K562 (cell line): ENCODE results near the gene BLM. TPM values are rescaled to one million over a fixed set of nuclear protein-coding genes. Genes with fewer than 3 reads are reported as not detected.

ENCODE experiments used
- ATAC-seq: fragments of 200-7000 bp; cut with Tn5 transposase; 3 replicates; pipeline ENCODE4 v1.9.1; 2020; ENCODE audit warnings: moderate library complexity
- BruUV-seq: library from RNA; stranded (reverse); fragments of 400-500 nt; replicated peaks from 2 replicates; lab custom pipeline; 2021; lab: Mats Ljungman, UMichigan
- CTCF ChIA-PET: fragments of 300-600 bp; formaldehyde crosslinking; extraction: SDS; loops from one replicate; lab custom pipeline; 2021; ENCODE audit warnings: low intra/inter-chr PET ratio; lab: Yijun Ruan, JAX
- POLR2A ChIA-PET: fragments of 300-600, 350-650 bp; sonication (Branson Sonifier 250); formaldehyde crosslinking; extraction: SDS; loops from one replicate; lab custom pipeline; 2021; ENCODE audit warnings: antibody characterized with exemption, inconsistent platforms; lab: Yijun Ruan, JAX
- DNase-seq, 4 experiments: peaks; one replicate each; pipeline versions ENCODE4 v3.0.0 to v3.0.0-alpha.2; 2011 to 2018; ENCODE audit warnings: low spot score in 3 of 4, mixed read lengths in 3 of 4; ENCODE audit errors: extremely low read depth in 1 of 4
- FAIRE-seq: peaks from 2 replicates; lab custom pipeline; 2011; peaks lifted over from hg19 to GRCh38; lab: Jason Lieb, UNC
- H2AFZ ChIP-seq: 2 replicates; pipeline ENCODE4 v1.6.0; 2011; ENCODE audit warnings: low read depth, low read length, control low read depth, inconsistent platforms
- H3K27ac ChIP-seq: fragments of 200-600 bp; 3 replicates; pipeline ENCODE4 v1.8.0; 2011; ENCODE audit warnings: low read depth, mild to moderate bottlenecking, control low read depth, inconsistent platforms, low read length, moderate library complexity, mixed read lengths; ENCODE audit errors: extremely low read depth
- H3K27me3 ChIP-seq, 2 experiments: fragments of 300-600 bp in 1 of 2; 2 replicates in 1 of 2; 3 replicates in 1 of 2; pipeline versions ENCODE4 v1.6.0 to v1.8.0; 2011; ENCODE audit warnings: inconsistent platforms in 2 of 2, low read length in 2 of 2, mild to moderate bottlenecking in 1 of 2, mixed read lengths in 1 of 2, moderate library complexity in 1 of 2; ENCODE audit not compliant: control insufficient read depth in 2 of 2, insufficient read depth in 2 of 2
- H3K36me3 ChIP-seq: fragments of 300-600 bp; 3 replicates; pipeline ENCODE4 v1.8.0; 2011; ENCODE audit warnings: mild to moderate bottlenecking, low read length, inconsistent platforms; ENCODE audit not compliant: control insufficient read depth, insufficient read depth
- H3K4me1 ChIP-seq, 2 experiments: fragments of 200-600 bp in 1 of 2; replicated peaks in 1 of 2; 2 replicates in 1 of 2; 3 replicates in 1 of 2; pipeline versions ENCODE4 v1.5.1 to v1.8.0; 2011; ENCODE audit warnings: inconsistent platforms in 2 of 2, low read length in 2 of 2, mild to moderate bottlenecking in 1 of 2, mixed read lengths in 1 of 2, moderate library complexity in 1 of 2; ENCODE audit not compliant: control insufficient read depth in 2 of 2, insufficient read depth in 2 of 2
- H3K4me2 ChIP-seq: 2 replicates; pipeline ENCODE4 v1.6.1; 2011; ENCODE audit warnings: low read length, control low read depth, inconsistent platforms, mixed read lengths; ENCODE audit not compliant: insufficient read depth
- H3K4me3 ChIP-seq: fragments of 200-600 bp; sonication (generic), shearing (Covaris generic); 2 replicates; pipeline ENCODE4 v1.5.1; 2016; ENCODE audit warnings: control low read depth, inconsistent platforms
- H3K79me2 ChIP-seq: fragments of 200-600 bp; 3 replicates; pipeline ENCODE4 v1.8.0; 2011; ENCODE audit warnings: low read length, inconsistent platforms; ENCODE audit not compliant: control insufficient read depth, insufficient read depth
- H3K9ac ChIP-seq, 2 experiments: 2 replicates each; pipeline versions ENCODE4 v1.6.0 to v1.6.1; 2011; ENCODE audit warnings: low read depth in 2 of 2, low read length in 2 of 2, control low read depth in 1 of 2, inconsistent platforms in 1 of 2, mild to moderate bottlenecking in 1 of 2, mixed read lengths in 1 of 2; ENCODE audit not compliant: insufficient read depth in 1 of 2
- H3K9me1 ChIP-seq: one replicate; pipeline ENCODE4 v1.6.0; 2011; ENCODE audit warnings: inconsistent platforms, mild to moderate bottlenecking, low read length, moderate library complexity; ENCODE audit not compliant: control insufficient read depth, insufficient read depth
- H3K9me3 ChIP-seq: replicated peaks from 2 replicates; pipeline ENCODE4 v1.5.1; 2011; ENCODE audit warnings: low read depth, low read length, inconsistent platforms; ENCODE audit not compliant: control insufficient read depth, insufficient read depth
- H4K20me1 ChIP-seq: replicated peaks from 2 replicates; pipeline ENCODE4 v1.6.1; 2011; ENCODE audit warnings: low read length, inconsistent platforms, mixed read lengths; ENCODE audit not compliant: control insufficient read depth, insufficient read depth
- CHCHD3 ChIP-seq: fragments of 250-450 bp; sonication (Bioruptor Pico); IDR thresholded peaks from 2 replicates; pipeline ENCODE4 v2.1.2; 2022; ENCODE audit warnings: mild to moderate bottlenecking
- DIDO1 ChIP-seq: fragments of 450-650 bp; IDR thresholded peaks from 2 replicates; pipeline ENCODE4 v1.6.1; 2016; ENCODE audit warnings: low read depth, missing biosample characterization, missing genetic modification characterization
- ESRRA ChIP-seq: fragments of 450-650 bp; IDR thresholded peaks from 2 replicates; pipeline ENCODE4 v1.6.1; 2014; ENCODE audit warnings: low read depth, mild to moderate bottlenecking, moderate library complexity, borderline replicate concordance
- GATAD2A ChIP-seq: fragments of 450-650 bp; IDR thresholded peaks from 2 replicates; pipeline ENCODE4 v1.6.1; 2017
- KDM4B ChIP-seq, 2 experiments: fragments of 450-650 bp in 1 of 2; sonication (generic) in 1 of 2; IDR thresholded peaks; 2 replicates each; pipeline ENCODE4 v1.6.1; 2016 to 2017; ENCODE audit warnings: borderline replicate concordance in 2 of 2, antibody characterized with exemption in 1 of 2, low read depth in 1 of 2, mild to moderate bottlenecking in 1 of 2
- KLF1 ChIP-seq: fragments of 450-650 bp; IDR thresholded peaks from 2 replicates; pipeline ENCODE4 v1.6.1; 2016; ENCODE audit warnings: missing genetic modification characterization, missing compliant biosample characterization
- MAFG ChIP-seq: fragments of 450-650 bp; conservative IDR thresholded peaks from 2 replicates; pipeline ENCODE4 v1.6.1; 2016; ENCODE audit warnings: missing genetic modification characterization, missing compliant biosample characterization
- NFE2 ChIP-seq: IDR thresholded peaks from 2 replicates; pipeline ENCODE4 v1.6.1; 2014; ENCODE audit warnings: antibody characterized with exemption, low read depth
- SMAD4 ChIP-seq: fragments of 250-450 bp; sonication (Bioruptor Pico); conservative IDR thresholded peaks from 2 replicates; pipeline ENCODE4 v1.8.0; 2021; ENCODE audit warnings: inconsistent platforms, mild to moderate bottlenecking, moderate library complexity
- SMARCE1 ChIP-seq: fragments of 450-650 bp; IDR thresholded peaks from 2 replicates; pipeline ENCODE4 v1.7.1; 2016; ENCODE audit warnings: mild to moderate bottlenecking
- SREBF1 ChIP-seq: fragments of 150-350 bp; IDR thresholded peaks from 2 replicates; pipeline ENCODE4 v1.6.1; 2014; ENCODE audit warnings: antibody characterized with exemption, low read depth, low read length, borderline replicate concordance
- ZBTB17 ChIP-seq: fragments of 450-650 bp; formaldehyde crosslinking; IDR thresholded peaks from 2 replicates; pipeline ENCODE4 v1.4.0; 2020; ENCODE audit warnings: mild to moderate bottlenecking
- ZNF263 ChIP-seq: sonication (generic); formaldehyde crosslinking; IDR thresholded peaks from 2 replicates; pipeline ENCODE4 v1.8.0; 2022; ENCODE audit warnings: mild to moderate bottlenecking, missing genetic modification reagents, borderline replicate concordance
- ZNF584 ChIP-seq: fragments of 200-800 bp; sonication (Bioruptor generic); IDR thresholded peaks from 2 replicates; pipeline ENCODE4 v1.6.1; 2016; ENCODE audit warnings: low read depth, mild to moderate bottlenecking, missing genetic modification characterization, missing compliant biosample characterization
- WGBS: fragments of 100-300 bp; shearing (Covaris generic); methylation state at CpG from one replicate; pipeline ENCODE4 v1.1.6; 2016; ENCODE audit warnings: low coverage, mixed read lengths; ENCODE audit not compliant: insufficient coverage; ENCODE audit errors: missing lambda C conversion rate; 5-methylcytosine and 5-hydroxymethylcytosine counted together
- in situ Hi-C: fragments of 300-500 bp; cut with MboI; formaldehyde crosslinking; loops from 4 replicates; pipeline ENCODE4 v1.15.0; 2018; ENCODE audit warnings: inconsistent platforms, mixed read lengths
- intact Hi-C: fragments of 100-400 bp; cut with micrococcal nuclease; formaldehyde crosslinking; loops from 2 replicates; pipeline ENCODE4 v1.14.2; 2022
- polyA plus RNA-seq, 8 experiments: library from polyadenylated mRNA; depleted of rRNA in 4 of 8; stranded (reverse) in 5 of 8; unstranded in 3 of 8; fragments of >200 nt; fragmentation: Nextera tagmentation in 2 of 8; fragmentation: Illumina TruSeq in 1 of 8; extraction: Ambion mirVana in 2 of 8; extraction: Trizol in 1 of 8; gene quantifications; 2 replicates each; pipeline versions ENCODE4 v1.2.1 to v1.2.3, GENCODE V29; 2011 to 2014; ENCODE audit warnings: inconsistent platforms in 1 of 8, missing spikeins in 1 of 8
- total RNA-seq, 7 experiments: library from RNA; depleted of rRNA in 6 of 7; stranded (reverse); fragments of >200 nt in 6 of 7; fragmentation: Illumina TruSeq in 2 of 7; extraction: Trizol in 2 of 7; gene quantifications; 2 replicates each; pipeline versions ENCODE4 v1.2.1 to v1.2.3, GENCODE V29; 2011 to 2021; ENCODE audit warnings: low replicate concordance in 1 of 7
- TF ChIP-seq, protein P1 (sequence below): sonication (generic); formaldehyde crosslinking; IDR thresholded peaks from 2 replicates; pipeline ENCODE4 v1.8.0; 2022; ENCODE audit warnings: missing genetic modification reagents, mild to moderate bottlenecking, borderline replicate concordance
- TF ChIP-seq, protein P2 (sequence below): fragments of 450-650 bp; IDR thresholded peaks from 2 replicates; pipeline ENCODE4 v1.6.1; 2016; ENCODE audit warnings: missing biosample characterization, missing genetic modification characterization

The BLM gene
- total and polyA plus RNA-seq, 9 of the 15 experiments (the other 6 are each of a cell fraction or from before 2014, with no cell fraction given): 21.0 to 56.0 (median 43.9) TPM

DNA sequence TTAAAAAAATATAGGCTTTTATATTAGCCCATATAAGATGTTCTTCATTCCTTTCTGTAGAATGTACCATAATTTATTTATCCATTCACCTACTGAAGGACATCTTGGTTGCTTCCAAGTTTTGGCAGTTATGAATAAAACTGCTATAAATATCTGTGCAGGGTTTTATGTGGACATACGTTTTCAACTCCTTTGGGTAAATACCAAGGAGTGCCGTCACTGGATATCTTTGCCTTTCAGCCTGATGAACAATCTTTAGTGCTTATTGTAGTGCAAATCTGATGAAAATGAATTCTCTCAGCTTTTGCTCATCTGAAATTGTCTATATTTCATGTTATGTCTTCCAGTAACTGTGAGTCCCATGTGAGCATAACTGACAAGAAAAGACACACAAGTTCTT, 26.6 kb upstream of the BLM start:
- Histone ChIP-seq H4K20me1 (no peaks in the 10 kb centered on the region), H3K4me3 (no peak overlapping the region), H3K27ac (no peak overlapping the region), H3K9me3 (no peaks in the 10 kb centered on the region; the same call in 1 of the 2 replicates), H2AFZ (no peak overlapping the region), H3K9ac (no peak overlapping the region), H3K79me2 (no peaks in the 10 kb centered on the region), H3K4me2 (no peak overlapping the region), H3K9me1 (no peaks in the 10 kb centered on the region), H3K4me1 (peaks cover 0 to 15% of the 10 kb centered on the region in 2 experiments; a peak in 4 of 5 replicates), H3K27me3 (no peaks in the 10 kb centered on the region), H3K36me3 (no peaks in the 10 kb centered on the region; the same call in 2 of the 3 replicates)
- 55% methylated on average over 2 of the region's 2 CpGs for WGBS
- no TSS peak for BruUV-seq
- ChIA-PET POLR2A (interaction anchor here (1.5 kb wide), 1 partner anchor 26 kb away, joined by 3 read pairs; the partner anchor contains the start of gene BLM), CTCF (no interaction called here)
- ATAC-seq (no peak), DNase-seq (no peak), FAIRE-seq (no peak)
- in situ Hi-C loops: loop anchor here (10.0 kb wide), 1 partner anchor 46 kb away; no protein-coding TSS in a partner anchor
- intact Hi-C loops: loop anchor here (5.0 to 10.0 kb wide), 3 partner anchors 197 to 368 kb away; no protein-coding TSS in a partner anchor
- TF ChIP-seq MAFG (no peak), NFE2 (no peak), ESRRA (no peak), ZBTB17 (CRISPR knock-in tag) (no peak), CHCHD3 (CRISPR knock-in tag) (no peak), DIDO1 (tag) (no peak), SREBF1 (no peak), KLF1 (tag) (no peak), SMAD4 (CRISPR knock-in tag) (no peak), ZNF263 (CRISPR knock-in tag) (no peak), KDM4B (IDR thresholded peaks at IDR 0.05; ENCODE audit: borderline replicate concordance in 2 of 2, low read depth in 1 of 2) (no peak), ZNF584 (no peak), GATAD2A (no peak), SMARCE1 (no peak)
- TF ChIP-seq, protein P1, sequence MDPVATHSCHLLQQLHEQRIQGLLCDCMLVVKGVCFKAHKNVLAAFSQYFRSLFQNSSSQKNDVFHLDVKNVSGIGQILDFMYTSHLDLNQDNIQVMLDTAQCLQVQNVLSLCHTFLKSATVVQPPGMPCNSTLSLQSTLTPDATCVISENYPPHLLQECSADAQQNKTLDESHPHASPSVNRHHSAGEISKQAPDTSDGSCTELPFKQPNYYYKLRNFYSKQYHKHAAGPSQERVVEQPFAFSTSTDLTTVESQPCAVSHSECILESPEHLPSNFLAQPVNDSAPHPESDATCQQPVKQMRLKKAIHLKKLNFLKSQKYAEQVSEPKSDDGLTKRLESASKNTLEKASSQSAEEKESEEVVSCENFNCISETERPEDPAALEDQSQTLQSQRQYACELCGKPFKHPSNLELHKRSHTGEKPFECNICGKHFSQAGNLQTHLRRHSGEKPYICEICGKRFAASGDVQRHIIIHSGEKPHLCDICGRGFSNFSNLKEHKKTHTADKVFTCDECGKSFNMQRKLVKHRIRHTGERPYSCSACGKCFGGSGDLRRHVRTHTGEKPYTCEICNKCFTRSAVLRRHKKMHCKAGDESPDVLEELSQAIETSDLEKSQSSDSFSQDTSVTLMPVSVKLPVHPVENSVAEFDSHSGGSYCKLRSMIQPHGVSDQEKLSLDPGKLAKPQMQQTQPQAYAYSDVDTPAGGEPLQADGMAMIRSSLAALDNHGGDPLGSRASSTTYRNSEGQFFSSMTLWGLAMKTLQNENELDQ (CRISPR knock-in tag): no peak
- TF ChIP-seq, protein P2, sequence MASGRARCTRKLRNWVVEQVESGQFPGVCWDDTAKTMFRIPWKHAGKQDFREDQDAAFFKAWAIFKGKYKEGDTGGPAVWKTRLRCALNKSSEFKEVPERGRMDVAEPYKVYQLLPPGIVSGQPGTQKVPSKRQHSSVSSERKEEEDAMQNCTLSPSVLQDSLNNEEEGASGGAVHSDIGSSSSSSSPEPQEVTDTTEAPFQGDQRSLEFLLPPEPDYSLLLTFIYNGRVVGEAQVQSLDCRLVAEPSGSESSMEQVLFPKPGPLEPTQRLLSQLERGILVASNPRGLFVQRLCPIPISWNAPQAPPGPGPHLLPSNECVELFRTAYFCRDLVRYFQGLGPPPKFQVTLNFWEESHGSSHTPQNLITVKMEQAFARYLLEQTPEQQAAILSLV (tag): no peak
